OCI-LY1 (cell line): Measurements from ENCODE around the gene INPP5A.

Experiments
- H2AFZ ChIP-seq: fragments of 200-600 bp; sonication (generic), shearing (Covaris generic); 2 replicates; pipeline ENCODE4 v1.6.0; 2014; ENCODE audit warnings: antibody characterized with exemption, mild to moderate bottlenecking, low read length
- H3F3A ChIP-seq: fragments of 200-600 bp; sonication (generic), shearing (Covaris generic); 2 replicates; pipeline ENCODE4 v1.6.0; 2014; ENCODE audit warnings: mild to moderate bottlenecking, antibody characterized with exemption, low read length, moderate library complexity; ENCODE audit not compliant: insufficient read depth
- H3K27ac ChIP-seq: fragments of 200-600 bp; sonication (generic); 2 replicates; pipeline ENCODE4 v1.5.1; 2014; ENCODE audit warnings: low read length, mixed run types, mild to moderate bottlenecking, low read depth; ENCODE audit not compliant: poor library complexity, severe bottlenecking
- H3K27me3 ChIP-seq: fragments of 200-600 bp; sonication (generic); 2 replicates; pipeline ENCODE4 v1.6.0; 2014; ENCODE audit warnings: antibody characterized with exemption, mild to moderate bottlenecking, low read length, moderate library complexity; ENCODE audit not compliant: insufficient read depth
- H3K36me3 ChIP-seq: fragments of 200-600 bp; sonication (generic); 2 replicates; pipeline ENCODE4 v1.6.1; 2014; ENCODE audit warnings: mild to moderate bottlenecking, antibody characterized with exemption, low read length, moderate library complexity, mixed read lengths; ENCODE audit not compliant: insufficient read depth
- H3K4me1 ChIP-seq: fragments of 200-600 bp; sonication (generic); 2 replicates; pipeline ENCODE4 v1.5.1; 2014; ENCODE audit warnings: mild to moderate bottlenecking, low read length, moderate library complexity; ENCODE audit not compliant: insufficient read depth, severe bottlenecking
- H3K4me2 ChIP-seq: fragments of 200-600 bp; sonication (generic), shearing (Covaris generic); 2 replicates; pipeline ENCODE4 v1.6.1; 2014; ENCODE audit warnings: low read length
- H3K4me3 ChIP-seq: fragments of 200-600 bp; sonication (generic); 2 replicates; pipeline ENCODE4 v1.5.1; 2014; ENCODE audit warnings: low read length, low read depth, mild to moderate bottlenecking, mixed read lengths; ENCODE audit not compliant: poor library complexity, severe bottlenecking
- H3K79me2 ChIP-seq: fragments of 200-600 bp; shearing (Covaris generic); 2 replicates; pipeline ENCODE4 v1.6.1; 2016; ENCODE audit warnings: mixed run types, low read length, mixed read lengths; ENCODE audit not compliant: insufficient read depth
- H3K9ac ChIP-seq: fragments of 200-600 bp; sonication (generic), shearing (Covaris generic); 2 replicates; pipeline ENCODE4 v1.6.1; 2014; ENCODE audit warnings: mild to moderate bottlenecking, low read length, mixed read lengths
- H3K9me2 ChIP-seq: fragments of 200-600 bp; sonication (generic), shearing (Covaris generic); 2 replicates; pipeline ENCODE4 v1.6.1; 2014; ENCODE audit warnings: low read depth, mild to moderate bottlenecking, low read length, mixed read lengths
- H3K9me3 ChIP-seq: fragments of 200-600 bp; shearing (Covaris generic); 2 replicates; pipeline ENCODE4 v1.6.1; 2014; ENCODE audit warnings: low read length, mixed read lengths
- H4K20me1 ChIP-seq: fragments of 200-600 bp; sonication (generic), shearing (Covaris generic); 2 replicates; pipeline ENCODE4 v1.6.0; 2016; ENCODE audit warnings: mild to moderate bottlenecking, low read length; ENCODE audit not compliant: insufficient read depth
- EZH2 ChIP-seq: fragments of 200-600 bp; sonication (generic), shearing (Covaris generic); IDR thresholded peaks from 2 replicates; pipeline ENCODE4 v1.8.0; 2017; ENCODE audit warnings: borderline replicate concordance, mixed run types, mild to moderate bottlenecking, antibody characterized with exemption, low read length, moderate library complexity, mixed read lengths
- TF ChIP-seq, protein P1 (sequence below): fragments of 200-600 bp; sonication (generic), shearing (Covaris generic); IDR thresholded peaks from 2 replicates; pipeline ENCODE4 v1.5.1; 2017; ENCODE audit warnings: mild to moderate bottlenecking, antibody characterized with exemption, low read length, moderate library complexity, mixed read lengths

Gene INPP5A

GRCh38 chr10:132764108-132764507 is 226.5 kb downstream of the INPP5A start:
- Histone ChIP-seq H3K27ac (no peak overlapping the region), H3K9me2 (no peaks in the 10 kb centered on the region), H3K4me2 (no peak overlapping the region), H3K4me3 (no peak overlapping the region), H3K9me3 (no peaks in the 10 kb centered on the region), H2AFZ (no peak overlapping the region), H3K27me3 (no peaks in the 10 kb centered on the region), H3K79me2 (no peaks in the 10 kb centered on the region), H3K36me3 (no peaks in the 10 kb centered on the region), H4K20me1 (no peaks in the 10 kb centered on the region), H3F3A (no peaks in the 10 kb centered on the region), H3K4me1 (no peaks in the 10 kb centered on the region), H3K9ac (no peak overlapping the region)
- TF ChIP-seq EZH2 = no peak
- TF ChIP-seq, protein P1, sequence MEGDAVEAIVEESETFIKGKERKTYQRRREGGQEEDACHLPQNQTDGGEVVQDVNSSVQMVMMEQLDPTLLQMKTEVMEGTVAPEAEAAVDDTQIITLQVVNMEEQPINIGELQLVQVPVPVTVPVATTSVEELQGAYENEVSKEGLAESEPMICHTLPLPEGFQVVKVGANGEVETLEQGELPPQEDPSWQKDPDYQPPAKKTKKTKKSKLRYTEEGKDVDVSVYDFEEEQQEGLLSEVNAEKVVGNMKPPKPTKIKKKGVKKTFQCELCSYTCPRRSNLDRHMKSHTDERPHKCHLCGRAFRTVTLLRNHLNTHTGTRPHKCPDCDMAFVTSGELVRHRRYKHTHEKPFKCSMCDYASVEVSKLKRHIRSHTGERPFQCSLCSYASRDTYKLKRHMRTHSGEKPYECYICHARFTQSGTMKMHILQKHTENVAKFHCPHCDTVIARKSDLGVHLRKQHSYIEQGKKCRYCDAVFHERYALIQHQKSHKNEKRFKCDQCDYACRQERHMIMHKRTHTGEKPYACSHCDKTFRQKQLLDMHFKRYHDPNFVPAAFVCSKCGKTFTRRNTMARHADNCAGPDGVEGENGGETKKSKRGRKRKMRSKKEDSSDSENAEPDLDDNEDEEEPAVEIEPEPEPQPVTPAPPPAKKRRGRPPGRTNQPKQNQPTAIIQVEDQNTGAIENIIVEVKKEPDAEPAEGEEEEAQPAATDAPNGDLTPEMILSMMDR = no peak

DNA sequence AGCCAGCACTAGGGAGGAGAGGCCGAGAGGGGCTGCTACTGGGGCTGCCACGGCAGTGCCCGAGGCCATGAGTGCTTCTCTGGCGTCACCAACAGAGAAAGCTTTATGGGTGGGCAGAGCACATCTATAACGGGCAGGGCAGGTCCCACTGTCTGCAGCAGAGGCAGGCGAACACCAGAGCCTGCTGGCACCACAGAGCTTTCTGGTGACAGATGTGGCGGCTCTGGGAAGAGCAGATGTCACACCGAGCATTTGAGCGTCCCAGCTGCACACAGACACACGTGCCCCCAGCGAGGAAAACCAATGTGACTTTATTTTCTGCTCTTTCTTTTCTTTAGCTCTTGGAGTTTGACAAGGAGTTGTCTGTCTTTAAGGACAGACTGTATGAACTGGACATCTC is 227.8 kb downstream of the INPP5A start:
- H3K27ac ChIP-seq = no peak overlapping the region
- no peaks in the 10 kb centered on the region for H3K27me3 ChIP-seq
- H2AFZ ChIP-seq = no peak overlapping the region
- no peaks in the 10 kb centered on the region for H3K36me3 ChIP-seq
- H3K79me2 ChIP-seq = no peaks in the 10 kb centered on the region
- TF ChIP-seq, protein P1 = no peak
- TF ChIP-seq EZH2 = no peak
- no peaks in the 10 kb centered on the region for H3F3A ChIP-seq
- H3K9me3 ChIP-seq = no peaks in the 10 kb centered on the region
- H4K20me1 ChIP-seq = no peaks in the 10 kb centered on the region
- H3K4me1 ChIP-seq = no peaks in the 10 kb centered on the region
- no peaks in the 10 kb centered on the region for H3K9me2 ChIP-seq
- H3K4me2 ChIP-seq = no peak overlapping the region
- no peak overlapping the region for H3K4me3 ChIP-seq
- no peak overlapping the region for H3K9ac ChIP-seq

- H3K4me3 ChIP-seq = no peak overlapping the region
- H3K4me1 ChIP-seq = no peaks in the 10 kb centered on the region
- no peaks in the 10 kb centered on the region for H3F3A ChIP-seq
- TF ChIP-seq EZH2 = no peak
- TF ChIP-seq, protein P1 = no peak
- no peak overlapping the region for H3K4me2 ChIP-seq
- no peaks in the 10 kb centered on the region for H3K36me3 ChIP-seq
- H4K20me1 ChIP-seq = no peaks in the 10 kb centered on the region
- no peaks in the 10 kb centered on the region for H3K79me2 ChIP-seq
- H3K27ac ChIP-seq = no peak overlapping the region
- no peak overlapping the region for H3K9ac ChIP-seq
- no peak overlapping the region for H2AFZ ChIP-seq
- no peaks in the 10 kb centered on the region for H3K9me2 ChIP-seq
- no peaks in the 10 kb centered on the region for H3K9me3 ChIP-seq
- no peaks in the 10 kb centered on the region for H3K27me3 ChIP-seq
These were observed 228.7 kb downstream of the INPP5A start for GRCh38 chr10:132766291-132766690.
